ENCODE results near the gene TMEM63C.

GRCh38 chr14:77302926-77303325 is 121.3 kb downstream of the TMEM63C start:
- TF ChIP-seq POLR2A (IDR thresholded peaks at IDR 0.05; ENCODE audit: low read depth, low read length) = no peak
- no peak for TF ChIP-seq POLR2AphosphoS5 (IDR thresholded peaks at IDR 0.05; ENCODE audit: low read depth, low read length)
- no peak for TF ChIP-seq TAF1 (IDR thresholded peaks at IDR 0.05; ENCODE audit: low read depth, low read length)
- no peak for TF ChIP-seq SPI1 (IDR thresholded peaks at IDR 0.05; ENCODE audit: low read depth, low read length)
- no peak for TF ChIP-seq PAX5 (IDR thresholded peaks at IDR 0.05; ENCODE audit: insufficient read depth, low read length, severe bottlenecking)
